T-helper 2 cell (primary cell): ENCODE measurements around the gene TXNRD2.

Experiments used
- DNase-seq, 5 experiments: peaks; one replicate each; pipeline versions ENCODE4 v3.0.0 to v3.0.0-alpha.2; 2012 to 2022

Gene TXNRD2

DNA sequence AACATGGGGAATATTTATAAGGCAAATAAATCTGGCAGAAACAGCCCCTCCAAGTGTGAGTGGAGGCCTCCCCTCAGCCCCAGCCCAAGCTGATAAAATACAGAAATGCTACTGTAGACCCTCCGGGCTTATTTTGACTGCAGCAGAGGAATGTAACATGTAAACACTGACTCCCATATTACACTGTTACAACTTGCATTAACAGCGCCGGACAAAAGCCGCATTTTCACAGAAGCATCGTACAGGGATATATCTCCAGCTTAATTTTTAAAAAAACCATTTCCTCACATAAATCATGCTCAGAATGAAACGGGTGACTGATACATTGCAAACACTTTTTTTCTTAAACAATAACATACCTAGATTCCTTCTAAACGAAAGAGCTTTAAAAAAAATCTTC is 36.7 kb downstream of the TXNRD2 start:
- no peak for DNase-seq

DNA sequence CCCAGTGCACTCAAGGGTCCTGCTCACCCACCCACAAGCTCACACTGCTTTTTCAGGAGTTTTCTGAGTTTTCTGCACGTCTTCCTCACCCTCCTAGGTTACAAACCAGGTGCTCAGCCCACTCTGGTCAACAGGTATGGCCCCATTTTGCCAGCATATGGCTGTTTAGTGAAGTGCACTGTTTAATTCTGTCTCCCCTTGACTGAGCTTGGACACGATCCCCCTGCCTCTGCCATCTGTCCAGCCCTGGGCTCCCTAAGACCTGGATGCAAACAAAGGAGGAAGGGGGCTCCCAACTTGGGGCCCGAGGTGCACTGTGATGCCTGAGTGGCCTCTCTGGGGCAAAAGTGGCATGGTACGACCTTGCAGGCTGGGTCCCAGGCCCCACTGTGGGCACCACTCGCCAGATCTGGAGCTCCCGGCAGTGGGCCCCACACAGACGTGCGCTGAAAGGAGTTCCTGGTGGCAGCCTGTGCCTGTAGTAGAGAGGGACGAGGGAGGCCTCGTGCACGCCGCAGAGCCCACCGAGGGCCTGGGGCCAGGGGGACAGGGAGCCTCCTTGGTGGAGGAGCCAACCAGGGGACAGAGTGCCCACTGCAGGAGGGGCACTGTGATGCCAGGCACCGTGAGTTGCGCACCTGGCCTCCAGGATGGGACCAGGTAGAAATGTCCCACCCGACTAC is 37.3 kb downstream of the TXNRD2 start:
- DNase-seq, result no peak

DNA sequence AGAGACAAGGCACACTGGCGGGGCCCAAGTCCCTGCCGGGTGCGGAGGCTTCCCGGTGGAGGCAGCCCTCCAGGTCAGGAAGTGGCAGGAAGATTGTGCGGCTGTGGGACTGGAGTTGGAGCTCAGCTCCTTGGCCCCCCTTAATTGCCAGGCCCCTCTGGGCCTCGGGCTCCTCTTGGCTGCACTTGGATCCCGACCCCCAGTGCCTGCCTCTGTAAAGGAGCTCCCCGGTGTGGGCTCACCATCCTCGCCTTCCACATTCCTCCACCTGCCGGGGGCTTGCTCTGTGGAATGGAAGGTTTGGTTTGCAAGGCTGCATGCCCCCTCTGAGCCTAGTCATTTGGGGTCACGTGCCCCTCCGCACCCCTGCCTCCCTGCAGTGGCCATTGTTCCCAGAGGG is 38.1 kb downstream of the TXNRD2 start:
- DNase-seq, result no peak

DNA sequence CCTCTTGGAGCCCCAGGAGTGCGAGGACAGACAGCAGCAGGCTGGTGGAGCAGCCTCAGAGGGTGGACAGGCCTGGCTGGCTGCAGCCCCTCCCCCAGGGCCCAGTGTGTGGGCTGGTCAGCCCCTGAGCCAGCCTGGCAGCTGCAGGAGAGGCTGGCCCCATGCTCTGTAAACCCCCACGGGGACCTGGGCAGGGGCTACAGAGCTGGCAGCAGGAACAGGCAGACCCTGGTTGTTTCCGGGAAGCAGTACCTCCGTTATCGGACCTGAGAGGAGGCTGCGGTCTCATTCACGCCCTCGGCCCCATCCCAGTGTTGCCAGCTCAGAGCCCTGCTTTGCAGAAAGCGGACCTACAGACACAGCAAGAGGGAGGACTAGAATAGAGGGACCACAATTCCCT is 38.6 kb downstream of the TXNRD2 start:
- DNase-seq, result no peak

DNA sequence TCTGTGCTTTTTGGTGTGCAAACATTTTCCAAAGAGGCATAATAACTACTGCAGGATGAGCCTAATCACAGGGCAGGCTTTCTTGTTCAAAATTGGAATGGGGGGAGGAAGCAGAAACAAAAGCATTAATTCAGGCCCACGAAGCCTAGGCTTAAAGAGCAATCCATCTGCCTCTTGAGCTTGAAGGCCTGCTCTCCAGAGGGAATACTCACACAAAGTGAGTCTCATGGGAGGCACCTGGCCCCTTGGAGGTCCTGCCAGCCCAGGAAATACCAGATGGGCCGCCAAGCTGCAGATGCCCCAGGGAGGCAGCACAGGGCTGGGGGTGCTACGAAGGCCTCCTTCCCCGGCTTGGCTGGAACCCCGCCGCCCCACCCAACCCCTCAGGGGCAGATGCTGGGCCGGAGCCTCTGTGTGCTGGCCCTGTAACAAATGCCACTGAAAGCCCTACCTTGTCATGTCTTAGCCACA is 39.3 kb downstream of the TXNRD2 start:
- DNase-seq, result no peak

DNA sequence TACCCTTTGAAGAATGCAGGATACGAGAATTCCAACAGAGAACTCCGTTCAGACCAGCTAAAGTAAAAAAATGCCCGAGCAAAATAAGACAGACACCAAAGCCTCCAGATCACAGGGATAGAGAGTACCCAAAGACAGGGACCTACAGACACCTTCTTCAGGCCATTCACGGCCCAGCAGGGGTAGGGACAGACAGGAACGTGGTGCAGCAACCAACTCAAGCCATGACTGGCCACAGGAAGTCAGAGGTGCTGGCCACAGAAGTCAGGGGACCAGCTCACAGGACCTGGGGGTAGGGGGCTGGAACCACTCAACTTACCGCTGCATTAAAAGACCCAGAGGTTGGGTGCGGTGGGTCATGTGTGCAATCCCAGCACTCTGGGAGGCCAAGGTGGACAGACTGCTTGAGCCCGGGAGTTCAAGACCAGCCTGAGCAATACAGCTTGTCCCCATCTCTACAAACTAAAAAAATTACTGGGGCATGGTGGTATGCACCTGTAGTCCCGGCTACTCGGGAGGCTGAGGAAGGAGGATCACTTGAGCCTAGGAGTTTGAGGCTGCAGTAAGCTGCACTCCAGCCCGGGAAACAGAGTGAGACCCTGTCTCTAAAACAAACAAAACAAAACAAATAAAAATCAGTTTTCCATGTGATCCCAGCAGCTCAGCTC is 39.9 kb downstream of the TXNRD2 start:
- no peak for DNase-seq

DNA sequence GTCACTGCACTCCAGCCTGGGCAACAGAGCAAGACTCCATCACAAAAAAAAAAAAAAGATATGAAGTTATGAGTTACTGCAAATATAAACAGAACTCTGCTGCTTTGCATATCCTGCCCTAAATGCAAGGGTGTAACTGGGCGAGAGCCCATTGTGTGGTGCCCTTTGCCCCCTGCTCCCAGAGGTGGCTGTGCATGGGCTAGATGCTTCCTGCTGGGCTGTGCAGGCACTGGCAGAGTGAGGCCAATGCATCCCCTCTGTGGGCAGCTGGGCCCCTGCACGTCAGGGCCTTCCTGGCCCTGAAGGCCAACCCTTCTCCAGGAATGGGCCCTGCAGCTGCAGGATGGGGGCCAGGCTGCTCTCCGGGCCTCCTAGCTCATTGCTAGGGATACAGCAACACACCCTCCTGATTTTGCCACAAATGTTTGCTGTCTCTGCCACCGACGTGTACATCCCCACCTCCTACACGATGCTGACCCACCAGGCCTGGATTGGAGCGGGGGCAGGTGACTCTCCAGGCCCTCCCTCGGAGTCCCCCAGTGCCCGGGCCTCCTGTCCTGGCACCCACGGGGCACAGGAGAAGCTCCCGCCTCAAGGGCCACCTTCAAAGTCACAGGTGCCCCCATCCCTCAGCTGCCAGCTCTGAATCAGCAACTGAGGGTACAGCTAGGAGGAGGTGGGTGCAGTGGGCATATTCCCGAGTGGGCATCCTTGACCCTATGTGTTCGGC is 40.7 kb downstream of the TXNRD2 start:
- DNase-seq, result no peak

DNA sequence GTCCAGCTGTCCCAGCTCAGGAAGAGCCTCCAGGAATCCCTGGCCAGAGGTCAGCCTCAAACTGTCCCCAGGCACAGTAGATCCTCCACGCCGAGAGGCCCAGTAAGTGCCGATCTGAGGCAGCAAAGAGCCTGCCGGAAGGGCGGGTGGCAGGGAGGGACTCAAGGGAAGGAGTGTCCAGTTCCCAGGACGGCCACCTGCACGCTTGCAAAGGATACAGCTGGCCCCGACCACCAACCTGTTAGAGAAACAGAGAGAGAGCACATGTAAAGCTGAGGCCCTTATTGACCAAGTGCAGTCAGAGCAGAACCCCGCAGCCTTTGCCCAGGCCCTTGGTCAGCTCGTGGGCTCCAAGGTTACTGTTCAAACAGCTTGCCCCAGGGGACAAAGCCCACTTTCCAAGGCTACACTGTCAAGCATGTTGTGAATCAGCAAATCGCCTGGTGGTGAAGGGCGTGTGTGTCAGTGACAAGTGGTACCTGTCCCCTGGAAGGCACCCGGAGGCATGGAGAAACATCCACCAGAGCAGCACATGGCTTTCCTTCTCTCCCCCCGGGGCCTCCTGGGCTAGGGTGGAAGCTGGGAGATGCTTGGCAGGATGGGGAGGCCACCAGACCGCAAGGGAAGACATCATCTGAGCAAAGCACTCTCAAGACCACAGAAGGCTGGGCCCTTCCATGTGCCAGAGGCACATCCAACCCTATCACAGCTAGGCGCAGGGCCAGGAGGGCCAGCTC is 42.6 kb downstream of the TXNRD2 start:
- no peak for DNase-seq

DNA sequence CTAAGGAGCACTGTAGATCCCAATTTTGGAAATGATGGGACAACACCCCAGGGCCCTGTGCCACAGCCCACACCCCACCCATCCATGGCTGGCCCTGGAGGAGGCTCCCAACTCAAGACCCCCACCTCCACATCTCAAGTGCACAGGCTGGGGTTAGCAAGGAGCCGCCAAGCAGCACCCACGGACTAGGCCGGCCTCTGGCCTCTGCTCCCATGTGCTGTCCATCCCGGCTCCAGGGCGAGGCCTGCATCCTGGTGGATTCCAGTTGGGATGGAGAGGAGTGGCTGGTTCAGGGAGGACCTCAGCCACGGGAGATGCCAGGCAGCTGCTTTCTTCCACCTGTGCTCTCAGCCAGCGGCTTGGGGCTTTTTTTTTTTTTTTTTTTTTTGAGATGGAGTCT is 43.5 kb downstream of the TXNRD2 start:
- DNase-seq, result no peak

DNA sequence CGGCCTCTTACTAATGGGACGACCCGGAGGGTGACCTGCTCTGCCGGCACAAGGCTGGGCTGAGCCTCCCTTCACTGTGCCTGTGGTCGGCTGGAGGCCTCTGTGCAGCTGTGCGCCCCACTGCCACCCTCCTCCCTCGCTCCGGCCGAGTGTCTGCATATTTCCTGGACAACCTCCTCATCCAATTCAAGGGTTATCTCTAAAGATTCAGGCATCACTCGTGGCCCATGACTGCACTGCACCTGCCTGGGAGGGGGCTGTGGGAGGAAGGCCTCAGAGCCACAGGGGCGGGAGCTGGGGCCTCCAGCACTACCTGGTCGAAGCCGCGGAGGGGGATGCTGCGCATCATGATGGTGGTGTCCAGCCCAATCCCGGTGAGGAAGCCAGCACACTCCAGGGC is 43.9 kb downstream of the TXNRD2 start:
- DNase-seq, result no peak

DNA sequence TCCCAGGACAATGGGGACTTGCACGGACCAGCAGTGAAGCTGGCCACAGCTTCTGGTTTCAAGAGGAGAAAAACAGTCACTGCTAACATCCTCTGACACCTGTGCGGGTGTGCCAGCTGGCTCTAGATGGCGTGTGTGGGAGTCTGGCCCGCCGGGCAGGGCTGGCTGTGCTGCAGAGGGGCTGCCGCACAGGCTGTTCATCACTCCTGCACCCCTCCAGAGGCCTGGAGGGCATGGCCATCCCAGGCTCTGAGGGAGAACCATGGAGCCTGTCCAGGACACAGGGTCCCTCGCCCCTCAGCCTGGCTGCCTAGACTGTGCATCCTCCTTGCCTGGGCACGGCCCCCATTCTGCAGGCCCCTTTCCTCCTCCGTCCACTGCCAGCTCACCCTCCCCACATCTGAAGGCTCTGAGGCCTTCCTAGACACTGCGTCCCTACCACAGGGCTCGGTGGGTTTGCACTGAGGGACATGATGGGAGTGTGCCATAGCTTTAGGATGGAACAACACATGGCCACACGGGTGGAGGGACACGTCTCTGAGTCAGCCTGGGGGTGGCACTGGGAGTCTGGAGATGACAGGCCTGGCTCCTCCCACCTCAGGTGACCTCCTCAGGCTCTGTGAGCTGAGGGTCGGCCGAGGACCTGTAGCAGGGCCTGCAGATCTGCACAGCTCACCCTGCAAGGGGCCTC is 44.8 kb downstream of the TXNRD2 start:
- peak in 1 of 5 experiments; percentile 21 for DNase-seq

DNA sequence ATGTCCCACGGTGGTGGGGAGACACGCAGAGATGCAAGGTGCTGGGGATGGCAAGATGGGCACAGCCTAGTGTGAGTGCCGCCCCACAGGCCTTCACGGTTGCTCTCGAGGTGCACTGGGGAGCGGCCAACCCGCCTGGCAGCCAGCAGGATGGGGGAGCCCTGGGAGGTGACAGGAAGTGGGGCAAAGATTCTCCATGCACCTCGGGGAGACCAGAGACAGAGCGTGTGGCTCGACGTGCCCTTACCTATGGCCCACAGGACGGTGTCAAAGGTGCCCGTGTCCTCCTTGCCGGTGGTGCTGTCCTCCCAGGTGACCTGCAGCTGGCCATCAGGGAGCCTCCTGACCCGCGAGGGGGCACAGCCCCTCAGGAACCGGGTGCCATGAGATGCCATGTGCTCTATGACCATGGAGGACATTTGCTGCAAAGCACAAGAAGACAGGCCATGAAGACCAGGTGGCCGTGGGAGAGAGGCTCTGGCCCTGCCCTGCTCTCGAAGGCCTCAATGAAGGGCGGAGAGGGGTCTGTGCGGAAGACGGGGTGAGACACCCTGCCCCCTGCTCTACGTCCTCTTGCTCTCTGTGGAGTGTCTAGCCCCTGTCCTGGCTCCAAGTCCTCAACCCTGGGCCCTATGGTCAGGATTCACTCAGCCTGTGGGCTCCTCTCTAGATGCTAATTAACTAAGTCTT is 46.3 kb downstream of the TXNRD2 start:
- DNase-seq, result no peak

DNA sequence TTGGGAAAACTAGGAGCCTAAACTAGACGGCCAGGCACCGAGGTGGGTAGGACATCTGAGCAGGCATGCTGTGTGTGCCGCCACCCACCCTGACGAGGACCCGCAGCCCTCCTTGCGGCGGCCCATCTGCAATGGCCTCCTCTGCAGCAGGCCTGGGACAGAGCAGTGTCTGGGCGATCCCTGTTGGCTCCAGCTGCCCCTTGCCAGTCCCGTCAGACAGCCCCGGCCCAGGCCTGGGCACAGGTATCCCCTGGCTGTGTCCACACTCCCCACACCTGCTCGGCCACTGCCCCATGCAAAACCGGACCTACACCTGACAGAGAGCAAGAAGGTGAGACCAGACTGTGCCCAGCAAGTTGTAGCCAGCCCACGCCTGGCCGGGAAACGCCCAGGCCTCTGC is 48.3 kb downstream of the TXNRD2 start:
- no peak for DNase-seq

DNA sequence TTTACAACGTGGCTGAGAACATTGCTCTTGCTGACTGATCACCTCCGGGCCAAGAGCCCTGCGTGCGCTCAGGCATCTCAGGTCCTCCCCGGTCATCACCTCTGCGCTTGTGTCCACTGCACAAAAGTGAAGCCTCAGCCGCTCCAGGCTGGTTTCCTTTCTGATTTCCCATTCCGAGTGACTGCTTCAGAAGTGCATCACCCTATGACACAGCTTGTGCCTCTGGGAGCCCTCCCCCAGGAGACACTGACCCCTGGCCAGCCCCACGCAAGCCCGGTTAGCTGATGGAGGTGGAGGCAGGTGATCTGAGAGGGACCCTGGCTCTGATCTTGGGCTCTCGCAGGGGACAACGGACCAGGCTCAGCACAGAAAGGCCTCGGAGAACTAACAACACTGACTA is 48.7 kb downstream of the TXNRD2 start:
- DNase-seq, result no peak

DNA sequence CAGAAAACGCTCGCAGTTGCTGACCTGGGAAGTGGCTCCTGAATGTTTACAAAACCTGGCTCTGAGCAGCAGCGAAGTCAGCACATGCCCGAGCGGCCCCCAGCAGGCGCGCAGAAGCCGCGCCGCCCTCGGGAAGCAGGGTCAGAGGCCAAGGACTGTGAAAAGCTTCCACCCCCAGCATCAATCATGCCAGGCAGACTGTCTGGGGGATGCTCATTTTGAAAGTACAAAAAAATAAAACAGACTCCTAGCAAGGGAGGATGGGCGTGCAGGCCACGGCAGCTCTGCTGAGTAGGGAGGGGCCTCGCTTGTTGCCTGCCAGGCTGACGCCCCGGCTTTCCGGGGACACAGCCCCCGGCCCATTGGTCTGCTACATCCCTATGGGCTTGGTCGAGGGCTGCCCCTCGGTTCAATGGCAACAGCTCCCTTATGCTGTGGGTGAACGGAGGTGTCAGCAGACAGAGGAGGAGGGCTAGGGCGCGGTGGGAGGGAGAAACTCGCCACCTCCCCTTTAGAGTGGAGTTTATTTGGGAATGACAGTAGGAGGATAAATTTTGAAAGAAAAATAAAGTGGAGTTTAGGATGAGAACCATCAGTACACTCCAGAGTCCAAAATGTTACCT is 49.2 kb downstream of the TXNRD2 start:
- peak in 4 of 5 experiments; percentile 26 to 80 (median 44) for DNase-seq

DNA sequence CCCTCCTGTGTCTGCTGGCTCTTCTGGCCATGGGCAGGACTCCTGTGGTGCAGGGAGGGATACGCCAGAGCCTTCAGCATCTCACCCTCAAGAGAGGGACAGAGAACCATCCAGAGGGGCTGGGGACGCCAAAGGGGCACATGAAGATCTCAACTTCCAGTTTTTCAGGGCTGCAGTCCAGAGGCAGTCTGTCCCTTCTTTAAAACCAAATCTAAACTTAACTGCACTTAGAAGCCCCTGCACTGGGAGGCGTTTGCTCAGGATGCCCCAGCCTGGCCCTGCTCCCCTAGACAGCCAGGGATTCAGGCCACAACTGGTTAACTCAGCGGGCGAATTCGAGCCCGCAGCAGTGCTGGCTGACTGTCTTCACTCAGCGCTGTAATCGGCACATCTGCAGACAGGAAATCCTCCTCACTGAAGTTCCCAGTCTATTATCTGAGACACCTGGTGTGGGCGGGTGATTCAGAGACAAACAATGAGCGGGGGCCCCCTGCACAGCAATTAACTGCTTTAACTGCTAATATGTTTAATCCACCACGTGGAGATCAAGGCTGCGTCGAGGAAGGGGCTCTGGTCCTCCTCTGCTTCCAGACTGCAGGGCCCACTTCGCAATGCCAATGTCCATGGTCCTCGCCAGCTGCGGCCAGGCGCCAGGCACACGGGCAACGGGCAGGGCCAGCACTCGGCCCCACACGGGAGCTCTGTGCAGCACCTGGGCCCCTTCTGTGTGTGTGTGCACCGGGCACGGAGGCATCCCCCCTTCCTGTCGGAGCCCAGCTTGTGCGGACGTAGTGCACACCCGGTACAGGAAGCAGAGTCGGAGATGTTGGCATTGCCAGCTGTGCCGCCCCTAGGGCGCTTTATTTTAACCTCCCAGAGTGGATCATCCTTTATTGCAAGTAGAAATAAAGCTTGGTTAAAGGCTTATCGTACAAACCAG is 50.0 kb downstream of the TXNRD2 start:
- DNase-seq, result peak; percentile 35 to 90 (median 74)

DNA sequence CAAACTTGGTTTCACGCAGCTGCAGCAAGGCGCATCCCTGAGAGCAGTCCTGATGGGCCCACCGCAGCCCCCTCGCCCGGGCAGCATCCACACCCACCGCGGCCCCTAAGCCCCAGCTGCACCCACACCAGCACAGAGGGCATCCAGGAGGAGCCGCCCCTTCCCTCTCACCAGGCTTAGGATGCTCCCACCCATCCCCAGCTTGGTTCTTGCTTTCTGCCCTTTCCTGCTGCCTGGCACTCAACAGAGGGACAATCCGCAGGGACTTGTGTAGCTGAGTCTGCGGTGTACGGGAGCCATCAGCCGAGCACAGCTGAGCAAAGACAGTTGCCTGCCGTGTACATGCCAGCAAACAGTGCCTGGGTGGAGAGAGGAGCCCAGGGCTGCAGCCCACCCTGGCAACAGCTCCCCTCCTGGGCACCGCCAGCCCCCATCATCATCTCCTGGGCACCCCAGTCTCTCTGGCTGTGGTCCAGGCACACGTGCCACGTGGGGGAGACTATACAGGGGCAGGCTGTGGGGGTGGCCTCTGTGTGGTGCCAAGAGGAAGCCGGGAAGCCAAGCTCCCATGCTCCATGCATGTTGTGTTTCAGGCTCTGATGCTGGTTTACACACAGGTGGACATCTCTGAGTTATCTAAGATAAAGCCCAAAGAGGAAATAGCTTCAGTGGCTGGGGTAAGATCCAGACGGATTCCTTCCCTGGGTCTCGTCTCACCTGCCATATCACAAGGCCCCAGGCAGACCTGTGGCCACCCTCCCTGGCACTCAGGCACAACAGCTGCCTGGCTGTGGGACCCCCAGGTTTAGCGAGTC is 50.9 kb downstream of the TXNRD2 start:
- no peak for DNase-seq

DNA sequence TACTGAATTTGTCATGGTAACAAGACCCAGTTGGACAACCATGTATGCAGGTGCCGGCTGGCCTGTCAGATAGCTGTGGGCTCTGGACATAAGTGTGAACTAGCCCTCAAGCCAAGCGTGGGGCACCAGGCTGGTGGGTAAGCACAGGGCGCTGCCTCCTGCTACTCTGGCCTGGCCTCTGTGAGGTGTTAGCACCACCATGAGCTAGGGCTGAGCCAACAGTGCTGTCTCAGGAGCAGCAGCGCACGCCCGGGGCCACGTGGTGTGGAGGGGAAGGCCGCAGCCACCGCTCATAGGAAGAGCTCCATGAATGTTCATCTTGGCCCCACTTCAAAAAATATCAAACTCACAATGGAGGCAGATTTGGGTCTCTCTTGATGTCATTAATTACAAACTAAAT is 51.7 kb downstream of the TXNRD2 start:
- DNase-seq, result no peak

DNA sequence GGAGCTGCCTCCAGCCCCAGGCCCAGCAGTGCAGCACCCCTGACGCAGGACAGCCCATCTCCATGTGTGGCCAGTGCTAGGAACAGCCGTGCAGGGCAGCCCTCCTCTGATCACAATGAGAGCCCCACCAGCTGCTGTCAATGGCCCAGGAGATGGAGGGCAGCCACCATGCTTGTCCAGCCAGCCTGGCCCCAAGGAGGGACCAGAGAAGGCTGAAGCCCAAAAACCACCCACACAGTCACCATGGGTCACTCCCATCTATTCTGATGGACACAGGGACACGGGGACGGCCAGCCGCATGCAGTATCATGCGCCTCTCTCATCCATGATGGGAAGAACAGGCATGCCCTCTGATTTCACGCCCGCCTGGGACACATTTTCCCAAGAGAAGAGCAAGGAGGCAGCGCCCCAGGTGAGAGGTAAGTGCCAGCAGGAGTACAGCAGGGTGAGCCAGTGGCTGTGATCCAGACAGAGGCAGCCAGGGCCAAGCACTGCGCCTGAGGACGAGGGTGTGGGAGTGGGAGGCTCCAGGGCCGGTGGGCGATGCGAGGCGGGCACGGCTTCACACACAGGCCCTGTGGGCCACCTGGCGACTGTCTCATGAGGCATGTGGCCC is 53.4 kb downstream of the TXNRD2 start:
- no peak for DNase-seq
